ENCODE data around the gene DMBX1.

DMBX1 gene

DNA sequence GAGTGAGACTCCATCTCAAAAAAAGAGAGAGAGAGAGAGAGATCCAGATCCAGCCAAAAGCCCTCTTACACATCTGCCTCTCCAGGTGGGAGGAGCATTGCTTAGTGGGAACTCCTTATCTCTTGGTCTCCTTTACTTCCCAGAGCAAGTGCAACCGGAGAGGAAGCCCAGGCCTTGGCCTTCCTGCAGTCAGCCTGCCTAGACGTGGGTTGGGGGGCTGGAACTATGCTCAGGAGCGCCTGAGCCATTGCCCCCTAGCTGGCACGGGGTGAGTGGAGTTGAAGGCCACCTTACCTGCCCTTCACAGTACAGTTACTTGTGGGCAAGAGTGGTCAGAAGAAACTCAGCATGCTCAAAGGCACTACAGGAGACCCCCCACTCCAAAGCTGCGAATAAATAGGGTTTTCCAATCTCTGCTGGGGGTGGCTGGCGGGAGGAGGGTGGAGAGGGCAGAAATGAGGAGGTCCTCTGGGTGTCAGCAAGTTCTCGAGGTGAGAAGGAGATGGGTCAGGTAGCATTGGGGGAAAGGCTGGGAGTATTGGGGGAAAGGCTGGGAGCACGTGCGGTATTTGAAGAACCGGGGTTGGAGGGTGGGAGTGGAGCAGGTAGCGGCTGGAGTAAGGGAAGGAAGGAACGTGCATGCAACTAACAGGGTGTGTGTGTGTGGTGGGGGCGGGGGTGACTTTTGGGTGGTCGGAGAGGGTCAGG lies 4.7 kb upstream of the DMBX1 start:
- no peak for DNase-seq

DNA sequence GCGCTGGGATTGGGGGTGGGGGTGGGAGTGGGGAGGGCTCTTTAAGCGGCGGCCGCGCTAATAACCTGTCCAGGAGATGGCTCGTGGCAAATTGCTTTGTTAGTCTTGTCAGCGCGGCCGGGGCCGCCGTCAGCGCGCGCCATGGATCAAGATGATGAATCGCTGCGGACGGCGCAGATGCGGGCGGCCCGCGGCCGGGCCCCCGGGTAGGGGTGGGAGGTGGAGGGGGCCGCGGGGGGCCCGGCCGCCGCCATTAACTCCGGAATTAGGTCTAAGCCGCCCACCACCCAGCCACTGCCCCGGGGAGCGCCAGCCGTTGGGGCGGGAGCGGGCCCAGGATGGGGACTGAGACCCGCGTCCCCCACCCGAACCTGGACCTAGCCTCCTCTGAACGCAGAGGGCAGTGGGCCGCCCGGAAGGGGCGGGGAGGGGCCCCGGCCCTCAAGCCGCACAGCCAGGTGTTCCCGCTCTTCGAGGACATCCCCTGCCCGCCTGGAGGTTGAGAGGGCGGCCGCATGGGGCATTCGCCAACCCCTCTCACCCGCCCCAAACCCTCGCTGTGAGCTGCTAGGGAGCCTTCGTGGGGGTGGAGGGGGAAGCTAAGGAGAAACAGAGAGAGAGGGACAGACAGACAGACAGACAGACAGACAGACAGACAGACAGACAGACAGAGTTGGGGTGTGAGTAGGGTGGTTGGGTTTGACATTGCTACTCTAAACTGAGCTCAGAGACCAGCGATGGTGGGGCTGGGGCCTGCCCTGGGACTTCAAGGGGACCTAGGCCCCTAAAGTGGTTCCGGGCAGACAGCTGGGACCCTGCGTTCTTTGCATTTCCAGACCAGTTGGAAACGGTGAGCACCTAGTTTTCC lies 3.8 kb upstream of the DMBX1 start:
- DNase-seq, result no peak

DNA sequence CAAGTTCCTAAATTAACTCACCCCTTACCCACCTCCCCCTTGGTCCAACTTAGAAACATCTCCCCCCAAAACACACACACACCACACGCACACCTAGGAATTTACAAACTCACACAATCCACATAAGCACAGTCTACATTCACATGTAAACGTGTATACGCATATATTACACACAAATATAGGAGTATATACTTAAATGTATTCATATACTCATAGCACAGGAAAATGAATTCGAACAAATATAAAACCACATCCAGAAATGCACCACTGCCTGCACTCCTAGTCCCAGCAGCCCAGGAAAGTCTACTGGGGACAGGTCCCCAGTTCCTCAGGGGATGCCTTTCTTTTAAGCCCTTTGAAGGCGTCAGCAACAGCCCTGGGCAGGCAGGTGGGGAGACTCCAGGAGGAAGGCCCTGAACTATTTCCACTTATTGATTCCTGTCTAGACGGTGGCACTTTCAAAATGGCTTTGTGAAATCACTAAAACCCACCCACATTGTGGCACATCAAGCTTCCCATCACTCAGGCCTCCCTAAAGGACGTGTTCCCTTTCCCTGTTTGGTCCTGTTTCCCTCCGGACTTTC lies 3.1 kb upstream of the DMBX1 start:
- DNase-seq, result no peak

DNA sequence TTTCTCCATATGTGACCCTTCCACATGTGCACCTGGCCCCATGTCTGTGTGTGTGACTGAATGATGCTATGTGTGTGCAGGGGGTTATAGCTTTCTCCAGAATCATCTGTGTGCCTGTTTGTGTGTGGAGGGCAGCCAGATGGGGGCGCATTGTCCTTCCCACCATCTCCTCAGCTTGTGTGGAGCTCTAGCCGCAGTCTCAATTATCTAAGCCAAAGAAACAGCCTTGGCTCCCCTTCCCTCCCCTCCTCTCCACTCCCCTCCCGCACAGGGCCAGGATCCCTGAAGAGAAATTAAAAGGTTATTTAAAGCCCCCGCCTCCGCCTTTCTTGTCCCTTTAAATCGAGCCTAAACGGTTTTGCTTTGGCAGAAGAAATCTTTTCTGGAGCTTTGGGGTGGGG lies 1.8 kb upstream of the DMBX1 start:
- DNase-seq, result no peak

DNA sequence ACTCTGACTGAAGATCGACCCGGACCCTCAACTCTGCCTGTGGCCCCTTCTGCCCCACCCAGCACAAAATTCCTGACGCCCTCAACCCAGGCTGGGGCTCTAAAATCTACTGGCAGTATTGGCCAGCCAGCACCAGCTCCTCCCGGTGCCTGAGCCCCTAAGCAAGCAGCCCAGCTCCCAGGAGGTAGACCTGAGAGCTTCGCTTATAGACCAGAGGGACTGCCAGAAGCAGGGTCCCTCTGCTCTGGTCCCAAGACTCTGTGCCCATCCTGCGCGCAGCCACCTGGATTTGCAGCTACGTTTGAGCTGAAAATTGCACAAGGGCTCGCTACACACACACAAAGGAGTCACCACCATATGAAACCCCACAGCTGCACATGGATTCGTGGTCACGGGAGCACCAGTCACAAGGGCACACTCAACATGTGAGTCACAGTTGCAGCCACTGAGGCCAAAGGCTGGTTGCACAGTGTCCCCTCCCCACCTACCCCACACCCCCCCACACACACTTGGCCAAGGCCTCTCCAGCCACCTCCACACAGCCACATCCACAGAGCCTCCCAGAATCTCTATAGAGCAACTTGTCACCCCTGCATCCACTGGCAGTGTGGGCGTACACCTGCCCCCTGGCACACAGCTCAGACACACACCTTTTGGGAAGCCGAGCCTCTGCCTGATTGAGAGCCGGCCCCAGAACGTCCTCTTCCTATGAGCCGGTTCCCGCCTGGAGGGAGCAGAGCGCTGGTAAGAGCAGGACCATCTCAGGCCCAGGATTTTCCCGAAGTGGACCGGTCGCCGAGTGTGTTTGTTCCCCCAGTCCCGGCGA lies 1.1 kb upstream of the DMBX1 start:
- peak; percentile 29 for DNase-seq

DNA sequence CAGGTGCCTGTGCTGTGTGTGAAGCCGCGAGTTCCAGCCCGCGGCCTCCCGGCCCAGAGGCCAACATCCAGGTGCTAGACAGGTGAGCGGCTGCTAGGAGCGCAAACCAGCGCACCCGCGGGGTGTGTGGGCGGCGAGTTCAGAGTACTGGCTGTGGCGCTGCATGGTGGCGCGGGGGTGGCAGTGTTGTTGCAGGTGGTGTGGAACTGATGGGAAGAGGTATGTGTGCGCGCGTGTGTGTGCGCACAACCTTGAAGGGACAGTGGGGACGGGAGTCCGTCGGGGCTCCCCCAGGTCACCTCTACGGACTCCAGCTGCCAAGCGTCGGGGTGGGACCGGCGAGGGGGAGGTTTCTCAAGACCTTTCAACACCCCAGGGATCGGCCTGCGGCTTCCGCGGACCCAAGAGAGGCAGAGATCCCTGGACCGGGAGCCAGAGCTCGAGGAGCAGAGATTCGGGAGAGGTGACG lies 433 bp upstream of the DMBX1 start:
- no peak for DNase-seq

DNA sequence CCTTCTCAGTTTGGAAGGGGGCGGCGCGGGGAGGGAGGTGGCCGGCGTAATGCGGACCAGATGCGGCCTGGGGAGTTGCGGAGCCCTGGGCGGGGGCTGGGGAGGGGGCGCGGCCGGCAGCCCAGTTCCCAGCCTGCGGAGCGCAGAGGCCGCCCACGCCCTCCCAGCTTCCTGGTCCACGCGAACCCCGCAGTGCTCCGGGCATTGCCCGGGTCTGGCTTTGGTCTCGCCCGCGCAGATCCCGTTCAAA lies 695 bp downstream of the DMBX1 start:
- no peak for DNase-seq

DNA sequence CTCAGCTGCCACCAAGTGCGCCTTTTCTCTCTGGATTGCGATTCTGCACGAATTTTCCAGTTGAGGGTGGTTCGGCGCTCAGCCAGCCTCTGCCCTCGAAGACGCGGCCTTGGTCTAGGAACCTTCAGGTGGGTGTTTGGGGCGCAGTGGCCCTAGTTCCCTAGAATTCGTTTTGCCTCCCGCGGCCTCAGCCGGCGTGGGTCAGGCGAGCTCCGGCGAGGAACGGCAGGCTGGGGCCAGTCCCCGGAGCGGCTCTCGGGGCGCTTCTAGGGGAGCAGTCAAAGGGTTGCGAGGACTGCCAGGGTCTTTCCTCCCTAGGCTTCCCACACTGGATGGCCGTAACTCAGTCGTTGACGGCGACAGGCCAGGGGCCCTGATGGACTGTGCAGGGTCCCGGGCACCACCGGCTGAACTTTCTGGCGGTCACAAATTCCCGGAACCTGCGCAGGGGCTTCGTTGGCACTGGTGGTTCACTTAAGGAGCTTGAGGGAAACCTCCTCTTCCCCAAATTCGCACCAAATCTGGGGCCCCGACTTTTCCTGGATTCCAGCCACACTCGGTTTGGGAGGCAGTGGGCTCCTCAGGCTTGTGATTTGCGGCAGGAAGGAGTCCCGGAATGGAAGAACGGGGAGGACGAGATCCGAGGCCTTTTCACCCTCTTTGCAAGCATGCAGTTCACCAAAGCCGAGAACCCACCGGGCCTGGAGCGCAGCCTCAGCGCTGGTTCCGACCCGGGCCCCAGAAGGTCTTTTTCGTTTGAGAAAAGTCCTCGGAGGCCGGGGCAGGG lies 1.2 kb downstream of the DMBX1 start:
- DNase-seq, result no peak

DNA sequence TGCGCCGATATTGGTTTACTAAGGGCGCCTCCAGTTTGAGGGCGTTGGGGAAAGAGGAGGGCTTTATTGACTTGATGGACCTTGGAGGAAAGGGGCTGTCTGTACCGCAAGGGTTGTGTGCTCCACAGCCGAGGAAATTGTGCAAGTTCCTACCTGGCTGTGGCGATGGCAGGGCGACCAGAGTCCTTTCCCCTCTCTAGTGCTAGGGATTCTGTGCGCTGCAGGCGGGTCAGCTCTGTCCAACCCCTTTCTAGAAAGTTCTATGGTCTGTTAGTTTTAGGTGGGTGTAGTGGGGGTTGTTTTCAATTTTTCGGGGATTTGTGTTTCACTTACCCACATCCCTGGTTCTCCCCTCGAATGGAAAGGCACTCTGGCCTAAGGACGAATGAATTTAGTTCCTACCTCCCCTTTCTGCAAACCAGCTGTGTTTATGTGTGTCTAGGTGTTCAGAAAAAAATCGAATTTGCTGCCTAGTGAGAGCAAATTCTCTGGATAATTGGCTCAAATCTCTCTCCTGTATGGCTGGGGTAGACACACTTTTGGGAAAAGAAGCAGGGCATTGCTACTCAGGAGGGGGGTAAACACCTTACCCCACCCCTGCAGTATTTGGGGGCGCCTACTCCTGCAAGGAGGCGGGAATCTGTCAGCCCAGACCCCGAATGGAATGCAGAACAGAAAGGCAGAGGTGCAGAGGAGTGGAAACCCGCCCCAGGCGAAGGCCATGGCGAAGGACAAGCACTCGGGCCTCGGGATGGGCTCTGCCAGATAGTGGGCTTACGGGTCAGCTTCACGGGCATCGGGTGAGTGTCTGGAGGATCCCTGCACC lies 2.0 kb downstream of the DMBX1 start:
- no peak for DNase-seq

DNA sequence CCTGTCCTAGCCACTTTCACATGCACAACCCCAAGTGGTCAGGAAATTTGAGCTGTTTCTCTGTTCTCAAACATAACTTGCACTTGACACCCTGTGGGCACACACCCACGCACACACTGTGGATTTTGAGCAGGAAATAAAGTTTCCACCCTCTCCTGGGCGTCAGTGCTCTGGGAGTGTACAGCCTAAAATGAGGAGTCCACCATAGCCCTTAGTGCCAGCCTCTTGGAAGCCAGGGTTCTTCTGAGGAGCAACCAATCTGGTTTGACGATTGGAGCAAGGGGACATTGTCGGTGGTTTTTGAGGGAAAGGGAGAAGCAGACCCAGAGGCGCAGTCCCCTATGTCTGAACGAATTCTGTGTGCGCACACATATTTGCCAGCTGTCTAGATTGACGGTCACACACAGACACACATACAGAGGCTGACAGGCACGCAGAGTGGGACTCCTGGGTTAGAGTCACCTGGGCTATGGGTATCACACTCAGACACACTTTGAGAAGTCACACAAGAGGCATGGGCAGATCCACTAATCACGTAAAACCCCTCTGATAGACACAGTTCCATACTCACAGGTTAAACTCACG lies 2.7 kb downstream of the DMBX1 start:
- no peak for DNase-seq

DNA sequence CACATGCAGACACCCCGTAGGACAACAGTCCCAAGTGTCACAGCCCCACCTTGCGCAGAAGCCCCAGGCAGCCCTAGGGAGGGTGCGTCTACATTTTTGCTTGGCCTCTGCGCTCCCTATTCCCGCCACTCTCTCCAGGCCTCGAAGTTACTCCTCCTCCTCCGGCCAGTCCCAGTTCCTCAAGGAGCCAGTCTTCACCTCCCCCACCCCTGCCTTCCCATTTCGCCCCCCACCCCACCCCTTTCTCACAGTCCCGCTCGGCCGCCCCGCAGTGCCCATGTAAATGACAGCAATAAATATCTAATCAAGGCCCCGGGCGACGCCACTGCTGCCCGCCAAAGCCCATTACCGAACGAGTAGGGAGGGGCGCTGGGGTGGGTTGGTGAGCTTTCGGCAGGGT lies 3.2 kb downstream of the DMBX1 start:
- DNase-seq, result no peak

DNA sequence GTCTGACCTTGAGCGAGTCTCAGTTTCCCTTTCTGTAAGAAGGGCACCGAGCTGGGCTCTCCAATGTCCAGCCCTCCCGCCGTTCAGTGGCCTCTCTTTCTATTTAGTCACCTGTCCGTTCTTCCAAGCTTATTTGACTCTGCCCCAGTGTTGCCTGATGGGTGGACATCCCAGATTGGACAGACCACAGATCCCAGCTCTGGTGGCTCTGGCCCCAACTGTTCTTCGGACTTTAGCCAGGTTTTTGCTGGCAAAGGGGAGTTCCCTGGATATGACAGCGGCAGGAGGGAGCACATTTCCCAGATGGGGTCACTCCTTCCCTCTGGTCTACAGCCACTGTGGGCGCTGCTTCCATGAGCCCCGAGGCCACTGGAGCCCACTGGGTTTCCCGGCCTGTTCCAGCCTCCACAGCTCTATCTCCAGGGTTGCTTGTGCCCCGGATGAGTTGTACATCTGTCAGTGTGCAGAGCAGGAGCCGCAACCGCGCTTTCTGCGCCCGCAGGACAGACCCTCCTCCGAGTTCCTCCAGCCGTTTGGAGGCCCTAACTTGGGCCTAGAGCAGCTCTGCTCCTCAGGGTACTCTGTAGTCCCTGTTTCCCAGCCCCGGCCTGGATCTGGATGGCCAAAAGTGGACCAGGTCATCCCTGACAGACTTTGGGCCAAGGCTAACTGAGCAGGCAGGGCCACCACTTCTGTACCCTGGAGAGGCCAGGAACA lies 3.8 kb downstream of the DMBX1 start:
- DNase-seq, result no peak

DNA sequence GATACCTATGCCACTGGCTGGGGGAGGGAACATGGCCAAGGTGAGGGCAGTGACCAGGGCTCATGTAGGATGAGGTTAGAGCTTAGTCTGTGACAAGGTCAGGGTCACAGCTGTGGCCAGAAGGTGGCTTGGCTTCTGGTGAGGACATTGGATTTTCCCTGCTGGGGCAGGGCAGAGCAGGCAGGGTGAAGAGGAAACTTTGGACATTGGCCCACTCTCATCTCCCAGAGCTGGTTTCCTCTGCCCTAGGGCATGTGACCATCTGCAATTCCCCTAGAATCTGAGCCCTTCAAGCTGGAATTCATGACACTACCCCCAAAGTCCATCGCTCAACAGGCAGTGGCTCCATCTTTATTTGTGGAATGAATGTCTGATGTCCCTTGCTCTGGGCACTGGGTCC lies 5.3 kb downstream of the DMBX1 start:
- no peak for DNase-seq

DNA sequence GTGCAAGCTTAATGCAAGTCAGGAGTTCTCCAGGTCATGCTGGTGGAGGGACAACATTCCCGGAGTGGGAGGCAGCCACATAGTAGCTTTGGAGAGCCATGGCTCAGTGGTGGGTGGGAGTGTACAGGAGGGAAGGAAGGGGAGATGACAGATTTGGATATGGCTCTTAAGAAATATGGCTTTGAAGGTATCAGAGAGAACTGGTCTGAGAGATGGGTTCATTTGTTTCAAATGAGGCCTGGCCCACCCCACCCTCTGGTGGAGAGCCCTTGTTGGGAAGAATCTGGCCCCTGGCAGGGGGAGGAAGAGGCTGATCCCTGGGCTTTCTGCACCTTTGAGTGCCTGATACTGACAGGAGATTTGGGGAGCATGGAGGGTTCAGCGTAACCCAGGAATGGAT lies 6.1 kb downstream of the DMBX1 start:
- DNase-seq, result no peak

DNA sequence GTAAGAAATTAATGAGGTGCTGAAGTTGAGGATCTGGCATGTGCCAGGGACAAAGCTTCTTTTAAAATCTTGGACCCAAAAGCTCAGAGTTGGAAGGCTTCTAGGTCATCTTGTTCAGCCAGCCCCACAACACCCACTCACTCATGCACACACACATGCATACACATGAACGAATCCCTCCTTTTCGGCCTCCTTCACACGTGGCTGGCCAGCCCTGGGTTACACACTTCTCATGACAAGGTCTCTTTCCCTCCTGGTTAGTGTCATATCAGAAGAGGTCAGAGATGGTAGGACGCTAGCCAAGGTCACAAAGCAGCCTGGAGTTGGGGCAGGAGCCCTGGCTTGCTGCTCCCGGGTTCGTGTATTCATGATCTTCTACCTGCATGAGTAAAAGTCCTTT lies 6.9 kb downstream of the DMBX1 start:
- DNase-seq, result no peak

DNA sequence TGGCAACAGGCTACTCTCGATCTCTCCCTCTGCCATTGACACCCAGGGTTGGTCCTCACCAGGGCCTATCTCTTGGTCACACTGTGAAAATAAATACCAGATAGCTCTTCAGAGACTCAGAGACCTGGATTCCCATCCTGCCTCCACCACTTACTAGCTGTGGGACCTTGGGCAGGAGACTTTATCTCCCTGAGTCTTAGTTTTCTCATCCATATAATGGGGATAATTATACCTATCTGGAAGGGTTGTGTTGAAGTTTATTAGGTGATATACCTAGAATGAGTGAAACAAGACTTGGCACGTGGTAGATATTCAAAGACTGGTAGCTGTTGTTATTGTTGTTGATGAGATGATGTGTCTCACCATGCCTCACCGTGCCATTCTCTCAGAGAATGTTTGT lies 7.4 kb downstream of the DMBX1 start:
- DNase-seq, result no peak

DNA sequence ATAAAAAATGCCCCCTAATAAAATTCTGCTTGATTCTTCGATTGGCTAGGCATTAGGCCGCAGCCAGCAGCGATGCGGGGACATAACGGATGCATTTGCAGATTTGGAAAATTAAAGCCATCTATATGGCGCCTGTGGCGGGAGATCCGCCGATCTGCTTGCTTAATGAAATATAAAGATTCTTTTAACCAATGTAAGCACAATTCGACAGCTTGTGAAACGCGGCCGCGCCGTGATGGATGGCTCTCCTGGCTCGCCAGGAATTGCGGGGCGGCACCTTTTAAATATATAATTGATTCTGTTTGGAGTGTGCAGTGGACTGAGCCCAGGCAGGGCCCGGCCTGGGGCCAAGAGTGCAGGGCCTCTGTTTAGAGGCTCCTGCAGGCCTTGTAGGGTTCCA lies 8.0 kb downstream of the DMBX1 start:
- DNase-seq, result no peak

DNA sequence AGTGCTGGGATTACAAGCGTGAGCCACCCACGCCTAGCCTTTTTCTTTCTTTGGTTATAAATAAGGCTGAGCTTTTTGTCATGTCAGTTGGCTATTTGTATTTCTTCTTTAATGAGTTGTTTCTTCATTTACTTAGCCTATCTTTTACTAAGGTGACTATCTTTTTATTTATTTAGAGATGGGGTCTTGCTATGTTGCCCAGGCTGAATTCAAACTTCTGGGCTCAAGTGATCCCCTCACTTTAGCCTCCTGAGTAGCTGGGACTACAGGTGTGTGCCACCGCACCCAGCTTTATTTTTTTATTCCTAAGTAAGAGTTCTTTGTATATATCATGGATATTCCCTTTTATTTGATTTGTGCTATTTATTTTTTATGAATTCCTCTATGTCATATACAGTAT lies 11.9 kb downstream of the DMBX1 start:
- no peak for DNase-seq

DNA sequence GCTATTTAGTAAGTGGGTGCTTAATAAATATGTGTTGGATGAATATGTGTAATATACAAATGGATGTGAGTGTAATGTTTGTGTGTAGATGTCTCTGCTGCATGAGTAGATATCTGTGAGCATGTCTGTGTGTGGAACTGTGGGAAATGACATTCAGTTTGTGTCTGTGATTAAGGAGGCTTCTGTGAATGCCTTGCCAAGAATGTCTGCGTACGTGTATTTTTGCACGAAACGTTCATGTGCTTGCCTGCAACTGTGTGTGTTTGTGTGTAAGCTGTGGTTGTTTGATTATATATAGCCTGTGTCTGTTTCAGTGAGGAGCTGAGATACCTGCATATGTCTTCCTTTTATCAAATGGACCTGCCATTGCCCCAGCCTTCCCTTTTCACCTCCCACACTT lies 13.8 kb downstream of the DMBX1 start:
- no peak for DNase-seq

DNA sequence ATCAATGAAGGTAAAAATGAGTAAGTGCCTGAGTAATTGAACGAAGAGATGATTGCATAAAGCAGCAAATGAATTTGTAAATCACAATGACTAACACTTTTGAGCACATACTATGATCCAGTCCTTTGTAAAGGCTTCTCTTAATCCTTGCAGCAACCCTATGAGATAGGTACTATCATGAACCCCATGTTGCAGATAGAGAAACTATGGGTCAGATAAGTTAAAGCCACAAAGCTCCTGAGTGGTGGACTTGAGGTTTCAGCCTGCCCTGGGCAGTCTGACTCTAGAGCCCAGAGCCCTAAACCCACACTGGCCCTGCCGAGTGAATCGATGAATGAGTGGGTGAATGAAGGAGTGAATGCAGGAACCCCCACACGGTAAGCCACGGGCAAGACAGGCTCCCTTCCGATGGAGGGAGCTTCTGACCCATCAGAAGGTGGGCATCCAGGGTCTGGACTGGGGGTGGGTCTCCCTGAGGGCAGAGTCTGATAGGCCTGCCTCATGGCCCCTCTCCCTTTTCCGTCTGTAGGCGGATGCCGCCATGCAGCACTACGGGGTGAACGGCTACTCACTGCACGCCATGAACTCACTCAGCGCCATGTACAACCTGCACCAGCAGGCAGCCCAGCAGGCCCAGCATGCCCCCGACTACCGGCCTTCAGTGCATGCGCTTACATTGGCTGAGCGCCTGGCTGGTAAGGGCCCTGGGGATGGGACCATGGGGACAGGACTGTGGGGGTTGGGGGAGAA lies 17.0 kb downstream of the DMBX1 start:
- DNase-seq, result no peak

All from NCI-H526 treated with DMSO at 0.1 percent for 48 hours (cell line).